Stimulated activated CD4-positive, alpha-beta T cell treated with anti-CD3 and anti-CD28 coated beads, Interleukin-15, amount 100 ng/mL, for 24 hours (primary cell): ENCODE data around the gene RAB17.

ENCODE experiments used
- DNase-seq: peaks from one replicate; pipeline ENCODE4 v3.0.0-alpha.2; 2020

RAB17 gene

GRCh38 chr2:237575869-237576862 is 14.4 kb downstream of the RAB17 start:
- no peak for DNase-seq

GRCh38 chr2:237574894-237575868 is 15.4 kb downstream of the RAB17 start:
- no peak for DNase-seq

- no peak for DNase-seq
Measured at GRCh38 chr2:237574467-237574866, 16.1 kb downstream of the RAB17 start.

GRCh38 chr2:237573721-237574415 is 16.7 kb downstream of the RAB17 start:
- no peak for DNase-seq

GRCh38 chr2:237572742-237573101 is 17.8 kb downstream of the RAB17 start:
- no peak for DNase-seq

GRCh38 chr2:237572021-237572741 is 18.4 kb downstream of the RAB17 start:
- DNase-seq, result peak; percentile 94

- DNase-seq, result no peak
Measured at GRCh38 chr2:237571551-237571950, 19.0 kb downstream of the RAB17 start.

GRCh38 chr2:237570776-237571335 is 19.7 kb downstream of the RAB17 start:
- no peak for DNase-seq

- DNase-seq, result no peak
Measured at GRCh38 chr2:237569896-237570295, 20.6 kb downstream of the RAB17 start.

GRCh38 chr2:237569041-237569440 is 21.5 kb downstream of the RAB17 start:
- DNase-seq, result no peak

- DNase-seq, result no peak
Measured at GRCh38 chr2:237568121-237568660, 22.3 kb downstream of the RAB17 start.

GRCh38 chr2:237567276-237568029 is 23.1 kb downstream of the RAB17 start:
- DNase-seq, result no peak

GRCh38 chr2:237566401-237567235 is 23.9 kb downstream of the RAB17 start, which contains the start of gene PRLH:
Gene PRLH (plus strand): TSS chr2:237566574. CDS start chr2:237566574, 0 bp downstream.
- DNase-seq, result no peak

- DNase-seq, result no peak
Measured at GRCh38 chr2:237565974-237566373, 24.6 kb downstream of the RAB17 start.

GRCh38 chr2:237564526-237565131 is 25.9 kb downstream of the RAB17 start:
- no peak for DNase-seq

GRCh38 chr2:237563816-237564215 is 26.7 kb downstream of the RAB17 start:
- DNase-seq, result no peak

- no peak for DNase-seq
Measured at GRCh38 chr2:237561221-237561620, 29.3 kb downstream of the RAB17 start.

GRCh38 chr2:237558961-237559641 is 31.4 kb downstream of the RAB17 start:
- DNase-seq, result no peak

- DNase-seq, result no peak
Measured at GRCh38 chr2:237557633-237558015, 32.9 kb downstream of the RAB17 start.
